H1 (cell line): Measurements from ENCODE around the gene PLA2G1B. TPM values are rescaled to one million over a fixed set of nuclear protein-coding genes. Genes with fewer than 3 reads are reported as not detected.

Experiments used
- CBX5 ChIP-seq: fragments of 300-800, 300-1000 bp; sonication (generic); IDR thresholded peaks from 2 replicates; pipeline ENCODE4 v1.7.1; 2016; ENCODE audit warnings: antibody characterized with exemption, low read length, low read depth
- CHD2 ChIP-seq: IDR thresholded peaks from 2 replicates; pipeline ENCODE4 v1.6.1; 2012; ENCODE audit warnings: low read length, improper control_type of control experiment
- CREB1 ChIP-seq: IDR thresholded peaks from 2 replicates; pipeline ENCODE4 v1.6.1; 2012; ENCODE audit warnings: inconsistent platforms
- EP300 ChIP-seq, 2 experiments: IDR thresholded peaks; 1 replicate in 1 of 2; 2 replicates in 1 of 2; pipeline ENCODE4 v1.6.1; 2011 to 2012; ENCODE audit warnings: low read depth in 2 of 2, low read length in 2 of 2, mild to moderate bottlenecking in 2 of 2, borderline replicate concordance in 1 of 2, inconsistent platforms in 1 of 2, moderate library complexity in 1 of 2
- HDAC2 ChIP-seq, 2 experiments: fragments of 300-600 bp in 1 of 2; sonication (generic) in 1 of 2; IDR thresholded peaks; 2 replicates each; pipeline ENCODE4 v1.6.1; 2011 to 2012; ENCODE audit warnings: low read depth in 2 of 2, low read length in 2 of 2, mild to moderate bottlenecking in 2 of 2, moderate library complexity in 2 of 2, borderline replicate concordance in 1 of 2, inconsistent platforms in 1 of 2
- HDAC6 ChIP-seq: IDR thresholded peaks from one replicate; pipeline ENCODE4 v1.7.1; 2012; ENCODE audit warnings: low read depth, mild to moderate bottlenecking, inconsistent platforms, low read length, moderate library complexity
- JUN ChIP-seq: IDR thresholded peaks from 2 replicates; pipeline ENCODE4 v1.6.1; 2011; ENCODE audit warnings: low read depth, mild to moderate bottlenecking, improper control_type of control experiment, low read length
- RAD21 ChIP-seq, 2 experiments: IDR thresholded peaks in 1 of 2; conservative IDR thresholded peaks in 1 of 2; 2 replicates each; pipeline ENCODE4 v1.6.1; 2011; ENCODE audit warnings: low read depth in 2 of 2, low read length in 2 of 2, improper control_type of control experiment in 1 of 2, inconsistent platforms in 1 of 2, mild to moderate bottlenecking in 1 of 2, moderate library complexity in 1 of 2
- SIN3A ChIP-seq, 2 experiments: IDR thresholded peaks in 1 of 2; conservative IDR thresholded peaks in 1 of 2; 2 replicates each; pipeline ENCODE4 v1.6.1; 2011 to 2012; ENCODE audit warnings: low read length in 2 of 2, improper control_type of control experiment in 1 of 2, low read depth in 1 of 2, mild to moderate bottlenecking in 1 of 2
- SP4 ChIP-seq: IDR thresholded peaks from 2 replicates; pipeline ENCODE4 v1.6.1; 2012; ENCODE audit warnings: low read length, inconsistent platforms
- TBP ChIP-seq: IDR thresholded peaks from 2 replicates; pipeline ENCODE4 v1.6.1; 2011; ENCODE audit warnings: low read depth, low read length, improper control_type of control experiment
- TEAD4 ChIP-seq: IDR thresholded peaks from 2 replicates; pipeline ENCODE4 v1.6.1; 2012; ENCODE audit warnings: low read depth, low read length, inconsistent platforms, mixed read lengths
- YY1 ChIP-seq: IDR thresholded peaks from 2 replicates; pipeline ENCODE4 v1.6.1; 2011; ENCODE audit warnings: low read depth, mild to moderate bottlenecking, low read length
- polyA plus RNA-seq, 7 experiments: library from polyadenylated mRNA; depleted of rRNA in 3 of 7; stranded (reverse) in 5 of 7; unstranded in 2 of 7; fragments of >200 nt in 5 of 7; fragments of 200-250 nt in 2 of 7; gene quantifications; 1 replicate in 5 of 7; 2 replicates in 1 of 7; 4 replicates in 1 of 7; pipeline versions ENCODE4 v1.2.1 to v1.2.3, GENCODE V29; 2011 to 2013; ENCODE audit warnings: missing spikeins in 2 of 7, mixed read lengths in 2 of 7
- total RNA-seq: library from RNA; stranded (reverse); fragmentation: NEBNext Ultra II Directional; extraction: Animal tissue kit (Norgen Biotek cat#: 25700); gene quantifications from 2 replicates; pipeline ENCODE4 v1.2.1, GENCODE V29; 2021
- TF ChIP-seq, protein P1 (sequence below): IDR thresholded peaks from 2 replicates; pipeline ENCODE4 v1.6.1; 2011; ENCODE audit warnings: low read length, improper control_type of control experiment

PLA2G1B gene
- total and polyA plus RNA-seq, 2 of the 8 experiments (the other 6 are each of a cell fraction or from before 2014, with no cell fraction given): not detected

- TF ChIP-seq CREB1 (peak; percentile 56), EP300 (IDR thresholded peaks at IDR 0.05; ENCODE audit: borderline replicate concordance in 1 of 2, low read depth in 2 of 2, low read length in 2 of 2) (peak in 1 of 2 experiments; percentile 57; a peak in 1 of 3 replicates), RAD21 (IDR thresholded peaks at IDR 0.05 in 1 of 2, conservative IDR thresholded peaks at IDR 0.05 in 1 of 2; ENCODE audit: low read depth in 2 of 2, low read length in 2 of 2) (peak in 1 of 2 experiments; percentile 1; a peak in 2 of 4 replicates), CBX5 (no peak), SP4 (0 out of 2 replicates have a peak, but pooled peaks have one; percentile 80), TBP (peak; percentile 72), JUN (no peak), HDAC2 (IDR thresholded peaks at IDR 0.05; ENCODE audit: borderline replicate concordance in 1 of 2, low read depth in 2 of 2, low read length in 2 of 2) (peak in 1 of 2 experiments; percentile 57; a peak in 1 of 4 replicates), HDAC6 (no peak), TEAD4 (peak; percentile 64), SIN3A (conservative IDR thresholded peaks at IDR 0.05 in 1 of 2, IDR thresholded peaks at IDR 0.05 in 1 of 2; ENCODE audit: low read depth in 1 of 2, low read length in 2 of 2) (peak in 1 of 2 experiments; percentile 93; a peak in 2 of 4 replicates), YY1 (peak; percentile 88), CHD2 (0 out of 2 replicates have a peak, but pooled peaks have one; percentile 29)
- TF ChIP-seq, protein P1, sequence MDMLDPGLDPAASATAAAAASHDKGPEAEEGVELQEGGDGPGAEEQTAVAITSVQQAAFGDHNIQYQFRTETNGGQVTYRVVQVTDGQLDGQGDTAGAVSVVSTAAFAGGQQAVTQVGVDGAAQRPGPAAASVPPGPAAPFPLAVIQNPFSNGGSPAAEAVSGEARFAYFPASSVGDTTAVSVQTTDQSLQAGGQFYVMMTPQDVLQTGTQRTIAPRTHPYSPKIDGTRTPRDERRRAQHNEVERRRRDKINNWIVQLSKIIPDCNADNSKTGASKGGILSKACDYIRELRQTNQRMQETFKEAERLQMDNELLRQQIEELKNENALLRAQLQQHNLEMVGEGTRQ: peak; percentile 15; the same call in 1 of the 2 replicates
These were observed 34.1 kb upstream of the PLA2G1B start (continued) for GRCh38 chr12:120361506-120362208.
